G401 (cell line): Measurements from ENCODE around the gene CCDC86. TPM values are rescaled to one million over a fixed set of nuclear protein-coding genes. Genes with fewer than 3 reads are reported as not detected.
"Not testable (repeated sequence)": the region's sequence is repeated elsewhere in the genome, so short reads cannot be mapped to it uniquely, and the experiment has no call there.

ENCODE experiments used
- DNase-seq: peaks from one replicate; pipeline ENCODE4 v3.0.0-alpha.2; 2015; ENCODE audit warnings: low spot score
- in situ Hi-C: cut with HindIII; loops from 2 replicates; pipeline ENCODE4 v1.10.0; 2016; ENCODE audit warnings: low sequenced_read_pairs, mixed read lengths
- total RNA-seq: library from RNA; depleted of rRNA; stranded (reverse); fragments of >200 nt; shearing (Covaris generic); gene quantifications from 2 replicates; pipeline ENCODE4 v1.2.3, GENCODE V29; 2014; rRNA removed

The CCDC86 gene
- 16.3 and 23.5 TPM in 2 replicates for total RNA-seq

DNA sequence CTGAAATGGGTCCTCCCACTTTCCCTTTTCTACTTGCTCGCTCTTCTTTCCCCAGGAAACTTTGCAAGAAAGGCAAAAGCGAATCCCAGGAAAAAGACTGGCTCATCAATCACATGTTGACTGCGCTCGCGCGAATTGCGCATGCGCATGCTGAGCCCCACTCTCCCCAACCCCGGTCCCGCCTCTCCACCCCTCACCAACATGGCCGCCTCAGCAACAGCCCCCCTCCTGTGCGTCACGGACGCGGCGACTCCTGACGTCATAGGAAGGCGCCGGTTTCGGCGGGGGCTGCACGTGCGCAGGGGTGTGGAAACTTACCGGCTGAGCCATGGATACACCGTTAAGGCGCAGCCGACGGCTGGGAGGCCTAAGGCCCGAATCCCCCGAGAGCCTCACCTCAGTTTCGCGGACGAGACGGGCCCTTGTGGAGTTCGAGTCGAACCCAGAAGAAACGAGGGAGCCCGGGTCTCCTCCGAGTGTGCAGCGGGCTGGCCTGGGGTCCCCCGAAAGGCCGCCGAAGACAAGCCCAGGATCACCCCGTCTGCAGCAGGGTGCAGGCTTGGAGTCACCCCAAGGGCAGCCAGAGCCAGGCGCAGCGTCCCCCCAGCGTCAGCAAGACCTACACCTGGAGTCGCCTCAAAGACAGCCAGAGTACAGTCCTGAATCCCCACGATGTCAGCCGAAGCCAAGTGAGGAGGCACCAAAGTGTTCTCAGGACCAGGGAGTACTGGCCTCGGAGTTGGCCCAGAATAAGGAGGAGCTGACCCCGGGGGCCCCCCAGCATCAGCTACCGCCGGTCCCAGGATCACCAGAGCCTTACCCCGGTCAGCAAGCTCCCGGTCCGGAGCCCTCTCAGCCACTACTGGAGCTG lies at the start of gene CCDC86:
TSS of gene CCDC86 (plus strand) at position 317 of the 871 bp plus-strand sequence. CDS start at position 329, 12 bp downstream.
- peak; percentile 96 for DNase-seq

DNA sequence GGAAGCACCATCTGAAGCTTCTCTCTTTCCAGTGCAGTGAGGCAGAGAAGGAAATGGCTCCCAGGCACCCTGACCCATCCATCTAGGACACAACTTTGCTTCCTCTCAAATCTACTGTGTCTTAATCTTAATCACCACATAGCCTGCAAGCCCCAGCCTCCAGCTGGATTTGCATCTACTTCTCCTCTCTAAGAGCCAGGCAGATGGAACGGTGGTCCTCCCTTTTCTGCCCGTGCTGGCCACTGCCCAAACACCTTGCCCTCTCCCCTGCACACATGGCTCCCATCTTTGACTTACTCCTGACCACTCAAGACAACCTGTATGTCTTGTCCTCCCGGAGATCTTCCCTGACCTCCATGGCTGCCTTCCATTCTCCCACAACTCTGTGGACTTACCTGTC lies 49.4 kb upstream of the CCDC86 start:
- in situ Hi-C loops, result no loop called here

More for the DNA sequence above, at the start of gene CCDC86:
- in situ Hi-C loops, result no loop called here

DNA sequence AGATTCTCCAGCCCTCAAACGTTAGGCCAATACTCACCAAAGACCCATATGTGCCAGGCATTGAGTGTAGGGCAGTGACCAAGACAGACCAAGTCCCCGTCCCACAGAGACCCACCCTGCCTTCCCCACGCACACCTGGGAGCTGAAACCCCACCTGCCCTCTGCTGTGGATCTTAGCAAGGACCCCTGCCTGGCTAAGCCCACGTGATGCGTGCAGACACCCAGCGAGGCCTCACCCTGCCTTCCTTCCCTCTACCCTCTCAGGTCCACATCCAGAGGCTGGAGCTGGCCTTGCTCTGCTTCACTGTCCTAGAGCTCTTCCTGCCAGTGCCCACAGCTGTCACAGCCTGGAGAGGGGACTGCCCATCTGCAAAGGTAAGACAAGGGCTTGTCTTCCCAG lies 46.6 kb upstream of the CCDC86 start:
- in situ Hi-C loops, result no loop called here
- DNase-seq, result no peak

More for the DNA sequence above, 49.4 kb upstream of the CCDC86 start:
- no peak for DNase-seq

GRCh38 chr11:60797846-60798630 lies 43.9 kb upstream of the CCDC86 start:
- in situ Hi-C loops, result no loop called here
- no peak for DNase-seq

DNA sequence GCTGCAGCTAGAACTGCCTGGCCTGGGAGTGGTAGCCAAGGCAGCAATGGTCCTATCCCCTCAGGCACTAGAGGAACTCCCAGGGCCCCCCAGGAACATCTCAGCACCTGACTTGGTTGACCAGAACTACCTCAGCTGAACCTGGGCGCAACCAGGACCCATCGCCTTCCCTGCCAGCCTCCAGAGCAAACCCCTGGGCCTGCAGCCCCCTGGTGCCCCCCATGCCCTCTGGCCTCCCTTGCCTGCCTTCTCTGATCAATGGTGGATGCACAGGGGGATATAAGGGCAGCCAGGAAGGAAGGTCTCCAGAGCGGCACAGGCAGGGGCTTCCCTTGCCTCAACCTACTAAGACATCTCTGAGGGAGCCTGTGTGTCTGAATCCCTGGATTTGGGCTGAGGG lies 43.3 kb upstream of the CCDC86 start:
- in situ Hi-C loops, result no loop called here
- DNase-seq, result no peak

DNA sequence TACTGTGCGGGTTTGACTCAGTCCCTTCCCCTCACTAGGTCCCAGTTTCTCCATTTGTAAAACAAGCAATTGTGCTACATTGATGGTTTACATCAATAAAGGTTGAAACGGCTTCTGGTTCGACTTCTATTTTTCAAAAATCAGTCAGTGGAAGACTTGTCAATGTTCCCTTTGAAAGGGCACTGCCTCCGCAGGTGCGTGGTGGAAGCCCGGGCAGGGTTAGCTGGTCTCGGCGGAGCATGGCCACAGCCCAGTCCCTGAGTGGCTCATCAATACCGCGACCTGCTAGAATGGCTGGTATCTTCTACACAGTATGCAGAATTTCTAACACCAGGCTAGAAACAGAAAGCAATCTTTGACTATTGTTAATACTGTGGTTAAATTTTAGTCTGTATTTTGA lies 40.7 kb upstream of the CCDC86 start:
- no peak for DNase-seq
- in situ Hi-C loops, result no loop called here

DNA sequence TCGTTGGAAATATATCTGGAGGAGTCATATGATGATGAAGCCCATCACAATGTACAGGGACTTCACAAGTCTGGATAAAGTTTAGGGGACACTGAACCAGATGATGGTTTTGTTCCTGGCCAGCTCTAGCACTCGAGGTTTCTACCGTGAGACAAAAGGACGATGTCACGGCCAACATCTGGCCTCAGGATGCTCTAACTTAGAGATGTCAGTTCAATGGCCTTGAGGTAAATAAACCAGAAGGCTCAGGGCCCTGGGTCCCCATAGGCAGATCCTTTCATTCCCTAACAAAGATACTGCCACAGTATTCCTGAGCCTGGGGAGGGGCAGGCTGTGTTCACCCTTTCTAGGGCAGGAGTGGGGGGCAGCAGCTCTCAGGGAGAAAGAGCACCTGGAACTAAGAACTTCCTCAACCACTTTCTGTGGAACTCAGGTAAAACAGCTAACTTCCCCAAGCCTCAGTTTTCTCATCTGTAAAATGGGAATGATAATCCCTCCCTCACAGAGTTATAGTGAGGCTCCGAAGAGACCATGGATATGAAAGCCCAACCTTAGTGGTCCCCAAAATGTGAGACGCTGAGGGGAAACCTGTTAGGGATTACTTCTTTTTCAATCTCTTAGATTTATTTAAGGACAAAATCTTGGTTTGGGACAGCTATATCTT lies 38.5 kb upstream of the CCDC86 start:
- DNase-seq, result no peak
- in situ Hi-C loops, result no loop called here

GRCh38 chr11:60809249-60809648 lies 32.7 kb upstream of the CCDC86 start:
- no peak for DNase-seq
- in situ Hi-C loops, result no loop called here

GRCh38 chr11:60809691-60810090 lies 32.2 kb upstream of the CCDC86 start:
- no peak for DNase-seq
- in situ Hi-C loops, result no loop called here

DNA sequence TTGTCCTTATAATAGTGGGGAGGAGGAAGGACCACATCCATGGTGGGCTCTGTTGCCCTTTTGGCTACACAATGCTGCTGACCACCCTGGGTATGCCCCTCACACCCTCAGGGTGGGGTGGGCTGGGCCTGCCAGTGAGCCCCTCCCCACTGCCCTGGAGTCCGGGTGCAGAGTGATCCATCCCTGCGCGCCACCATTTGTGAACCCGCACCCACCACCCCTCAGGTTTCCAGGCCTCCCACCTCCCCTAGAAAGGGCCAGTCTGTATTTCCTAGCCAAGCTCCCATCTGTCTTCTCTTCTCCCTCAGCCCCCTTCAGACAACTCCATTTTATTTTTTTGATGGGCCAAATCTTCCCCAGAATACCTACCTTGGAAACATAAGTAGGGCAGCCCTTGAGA lies 31.8 kb upstream of the CCDC86 start:
- in situ Hi-C loops, result no loop called here

GRCh38 chr11:60810569-60810968 lies 31.3 kb upstream of the CCDC86 start:
- DNase-seq, result no peak
- in situ Hi-C loops, result no loop called here

More for the DNA sequence above, 31.8 kb upstream of the CCDC86 start:
- no peak for DNase-seq

DNA sequence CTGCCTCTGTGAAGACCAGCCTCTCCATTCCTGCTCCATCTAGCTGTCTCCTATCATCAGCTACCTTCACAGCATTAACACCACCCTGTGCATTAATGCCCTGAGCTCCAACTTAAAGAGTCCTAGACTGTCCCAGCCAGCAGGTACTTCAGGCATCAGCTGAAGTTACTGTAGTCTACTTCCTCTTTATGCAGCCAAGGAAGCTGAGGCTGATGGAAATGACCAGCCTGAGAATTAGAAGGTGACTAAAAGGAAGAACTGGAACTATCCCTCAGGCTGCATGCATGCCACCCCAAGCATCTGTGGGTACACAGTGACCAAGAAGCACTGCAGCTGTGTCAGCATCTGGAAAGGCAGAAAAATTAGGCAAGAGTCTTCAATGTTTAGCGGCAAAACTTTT lies 28.6 kb upstream of the CCDC86 start:
- in situ Hi-C loops, result no loop called here
- DNase-seq, result no peak

GRCh38 chr11:60814112-60814511 lies 27.8 kb upstream of the CCDC86 start:
- in situ Hi-C loops, result no loop called here
- DNase-seq, result no peak

DNA sequence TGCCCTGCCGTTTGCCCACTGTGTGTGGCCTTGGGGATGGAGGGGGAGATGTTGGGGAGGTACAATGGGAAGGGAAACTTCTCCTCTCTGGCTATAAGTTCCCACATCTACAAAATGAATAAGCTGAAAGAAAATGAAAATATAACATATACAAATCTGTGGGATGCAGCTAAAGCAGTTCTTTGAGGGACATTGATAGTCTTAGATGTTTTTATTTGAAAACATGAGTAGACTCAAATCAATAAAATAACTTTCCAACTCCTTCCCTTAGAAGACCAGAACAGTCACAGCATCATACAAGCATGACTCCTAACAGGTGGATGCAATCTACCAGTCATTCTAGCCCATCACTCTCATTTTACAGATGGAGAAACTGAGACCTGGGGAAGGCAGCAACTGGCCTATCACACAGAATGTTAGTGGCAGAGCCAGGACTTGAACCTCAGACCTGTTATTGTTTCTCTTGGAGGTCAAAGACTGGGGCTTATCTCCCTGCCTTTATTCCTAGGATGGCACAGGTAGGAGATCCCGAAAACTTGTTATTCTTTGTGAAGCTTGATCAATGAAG lies 25.2 kb upstream of the CCDC86 start:
- in situ Hi-C loops, result no loop called here
- no peak for DNase-seq

DNA sequence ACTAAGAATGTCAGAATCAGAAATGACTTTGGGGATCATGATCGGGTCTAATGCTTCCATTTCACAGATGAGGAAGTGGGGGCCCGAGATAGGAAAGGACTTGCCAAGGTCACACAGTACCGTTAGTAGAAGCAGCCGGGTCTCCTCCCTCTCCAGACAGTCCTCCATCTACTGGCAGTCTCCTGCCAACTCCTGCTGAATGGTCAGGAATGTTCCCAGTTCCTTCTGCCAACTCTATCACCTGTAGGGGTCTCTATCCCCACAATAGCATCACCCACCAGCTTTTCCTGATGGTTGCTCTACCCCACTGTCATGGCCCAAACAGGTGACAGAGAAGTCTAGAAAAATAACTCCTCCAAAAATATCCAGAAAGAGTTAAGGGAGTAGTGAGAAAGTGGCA lies 23.9 kb upstream of the CCDC86 start:
- in situ Hi-C loops, result no loop called here
- DNase-seq, result no peak

DNA sequence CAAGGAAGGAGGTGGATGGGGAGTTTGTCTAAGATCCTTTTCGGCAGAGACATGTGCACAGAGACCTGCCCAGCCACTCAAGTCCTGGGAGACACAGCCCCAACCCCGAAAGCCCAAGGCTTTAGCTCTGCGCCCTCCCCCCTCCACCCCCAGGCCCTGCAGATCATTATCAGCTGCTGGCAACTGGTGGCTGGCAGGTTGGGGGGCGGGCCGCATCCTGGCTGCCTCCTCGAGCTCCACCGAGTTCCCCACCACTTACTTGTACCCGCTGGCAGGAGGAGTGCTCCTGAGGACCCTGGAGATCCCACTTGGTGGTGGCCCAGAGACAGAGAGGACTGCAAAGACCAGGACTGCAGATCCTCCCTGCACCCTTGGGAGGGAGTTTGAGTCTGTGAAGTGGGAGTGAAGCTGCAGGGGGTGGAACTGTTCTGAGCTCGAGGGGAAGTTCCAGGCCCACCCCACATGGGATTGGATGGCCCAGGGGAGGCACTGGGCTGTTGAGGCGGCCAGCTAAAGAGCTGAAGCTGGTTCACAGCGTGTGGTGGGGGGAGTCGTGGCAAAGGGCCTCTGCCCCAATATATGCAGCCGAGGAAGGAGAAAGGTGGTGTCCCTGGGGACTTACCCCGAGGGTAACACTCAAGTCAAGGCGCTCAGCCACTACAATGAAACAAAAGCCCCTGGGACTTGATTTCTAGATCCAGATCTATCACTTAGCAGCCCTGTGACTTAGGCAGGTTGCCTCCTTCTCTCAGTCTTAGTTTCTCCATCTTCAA lies 19.9 kb upstream of the CCDC86 start:
- no peak for DNase-seq

DNA sequence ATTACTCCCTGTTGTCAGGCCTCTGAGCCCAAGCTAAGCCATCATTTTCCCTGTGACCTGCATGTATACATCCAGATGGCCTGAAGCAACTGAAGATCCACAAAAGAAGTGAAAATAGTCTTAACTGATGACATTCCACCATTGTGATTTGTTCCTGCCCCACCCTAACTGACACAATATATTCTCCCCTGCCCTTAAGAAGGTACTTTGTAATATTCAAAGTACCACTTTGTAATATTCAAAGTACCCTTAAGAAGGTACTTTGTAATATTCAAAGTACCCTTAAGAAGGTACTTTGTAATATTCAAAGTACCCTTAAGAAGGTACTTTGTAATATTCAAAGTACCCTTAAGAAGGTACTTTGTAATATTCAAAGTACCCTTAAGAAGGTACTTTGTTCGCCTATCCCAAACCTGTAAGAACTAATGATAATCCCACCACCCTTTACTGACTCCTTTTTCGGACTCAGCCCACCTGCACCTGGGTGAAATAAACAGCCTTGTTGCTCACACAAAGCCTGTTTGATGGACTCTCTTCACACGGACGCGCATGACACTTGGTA lies 18.1 kb upstream of the CCDC86 start:
- DNase-seq, in situ Hi-C loops: not testable (repeated sequence)

More for the DNA sequence above, 19.9 kb upstream of the CCDC86 start:
- in situ Hi-C loops, result no loop called here

- in situ Hi-C loops, result no loop called here
Observed at GRCh38 chr11:60825118-60825517, 16.8 kb upstream of the CCDC86 start.

More at GRCh38 chr11:60825118-60825517, 16.8 kb upstream of the CCDC86 start:
- DNase-seq, result no peak
